ENCODE data around the gene C12orf75.

GRCh38 chr12:105315726-105316125 is 14.8 kb upstream of the C12orf75 start:
- TF ChIP-seq CTCF (IDR thresholded peaks at IDR 0.05), result no peak
- no peak for TF ChIP-seq POLR2A (IDR thresholded peaks at IDR 0.05)

All from thyroid gland (tissue), 4 donors.